ENCODE data around the gene SERPINA4.

Gene SERPINA4, protein sequence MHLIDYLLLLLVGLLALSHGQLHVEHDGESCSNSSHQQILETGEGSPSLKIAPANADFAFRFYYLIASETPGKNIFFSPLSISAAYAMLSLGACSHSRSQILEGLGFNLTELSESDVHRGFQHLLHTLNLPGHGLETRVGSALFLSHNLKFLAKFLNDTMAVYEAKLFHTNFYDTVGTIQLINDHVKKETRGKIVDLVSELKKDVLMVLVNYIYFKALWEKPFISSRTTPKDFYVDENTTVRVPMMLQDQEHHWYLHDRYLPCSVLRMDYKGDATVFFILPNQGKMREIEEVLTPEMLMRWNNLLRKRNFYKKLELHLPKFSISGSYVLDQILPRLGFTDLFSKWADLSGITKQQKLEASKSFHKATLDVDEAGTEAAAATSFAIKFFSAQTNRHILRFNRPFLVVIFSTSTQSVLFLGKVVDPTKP

DNA sequence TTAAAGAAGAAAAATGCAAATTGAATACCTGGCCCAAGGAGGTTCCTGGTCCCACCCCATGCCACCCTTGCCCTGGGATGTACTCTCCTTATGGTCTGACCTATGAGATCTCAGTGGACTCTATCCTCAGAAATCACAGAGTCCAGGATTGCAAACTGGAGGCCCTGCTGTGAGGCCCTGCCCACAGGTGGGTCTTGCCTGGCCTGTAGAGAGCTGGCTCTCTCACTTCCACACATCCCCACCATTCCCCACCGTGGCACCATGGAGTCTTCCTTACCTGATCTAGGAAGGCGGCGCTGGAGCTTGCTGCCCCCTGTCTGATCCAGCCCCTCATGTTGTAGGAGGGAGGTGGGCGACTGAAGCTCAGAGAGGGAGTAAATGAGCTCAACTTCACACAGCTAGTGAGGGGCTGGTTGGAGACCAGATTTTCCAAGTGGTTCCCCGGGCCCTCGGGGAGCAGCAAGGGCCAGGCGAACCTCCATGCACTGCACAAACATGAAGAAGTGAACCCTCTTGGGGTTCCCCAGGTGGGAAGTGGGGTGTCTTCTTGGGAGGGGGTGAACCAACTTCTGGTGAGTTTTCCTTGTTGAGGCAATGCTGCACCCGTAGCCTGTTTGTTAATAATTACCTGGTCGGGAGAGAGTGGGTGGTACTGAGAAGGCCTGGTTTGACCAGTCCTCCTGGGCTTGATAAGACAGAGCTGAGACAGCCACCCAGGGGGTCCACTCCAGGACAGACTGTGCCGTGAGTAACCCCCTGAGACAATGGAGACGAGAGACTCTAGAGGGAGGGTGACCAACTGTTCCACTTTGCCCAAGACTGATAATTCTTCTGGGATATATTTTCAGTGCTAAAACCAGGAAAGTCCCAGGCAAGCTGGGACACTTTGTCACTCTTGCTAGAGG lies at the start of gene SERPINA4:
Gene SERPINA4, plus strand, starts transcription at position 692 of the 905 bp plus-strand sequence. CDS start 2,041 bp downstream, outside the sequence.
- Histone ChIP-seq H3K27me3 (ENCODE audit: control insufficient read depth, insufficient read depth, low read length) (no peaks in the 10 kb centered on the region), H3K9ac (ENCODE audit: low read depth, low read length) (no peak within 1 kb of the TSS), H3K4me1 (ENCODE audit: control insufficient read depth, insufficient read depth, low read length) (no peaks in the 10 kb centered on the region), H3K9me3 (ENCODE audit: control insufficient read depth, insufficient read depth, low read length) (no peaks in the 10 kb centered on the region), H3K36me3 (ENCODE audit: control insufficient read depth, insufficient read depth, low read length) (no peaks in the 10 kb centered on the region), H3K4me3 (ENCODE audit: low read depth, low read length) (no peak within 1 kb of the TSS)

DNA sequence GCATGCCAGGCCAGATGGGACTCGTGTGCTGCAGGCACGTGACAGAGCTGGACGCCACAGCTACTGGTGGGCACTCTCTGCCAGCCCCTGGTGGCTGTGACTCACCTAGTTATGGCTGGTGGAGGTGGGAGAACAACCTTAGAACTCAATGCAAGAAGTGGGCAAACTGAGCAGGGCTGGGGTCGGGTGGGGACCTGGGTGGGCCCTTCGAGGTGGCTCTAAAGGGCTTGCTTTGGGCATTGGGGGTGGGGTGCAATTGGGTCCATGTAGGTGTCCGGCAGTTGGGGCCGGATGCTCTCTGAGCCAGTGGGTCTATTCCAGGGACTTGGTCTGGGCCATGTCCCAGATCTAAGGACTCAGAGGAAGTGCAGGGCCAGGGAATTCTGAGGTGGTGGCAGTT lies 46.9 kb upstream of the SERPINA4 start:
- Histone ChIP-seq H3K4me1 (ENCODE audit: control insufficient read depth, insufficient read depth, low read length) (no peaks in the 10 kb centered on the region), H3K27me3 (ENCODE audit: control insufficient read depth, insufficient read depth, low read length) (no peaks in the 10 kb centered on the region), H3K9ac (ENCODE audit: low read depth, low read length) (no peak overlapping the region)

DNA sequence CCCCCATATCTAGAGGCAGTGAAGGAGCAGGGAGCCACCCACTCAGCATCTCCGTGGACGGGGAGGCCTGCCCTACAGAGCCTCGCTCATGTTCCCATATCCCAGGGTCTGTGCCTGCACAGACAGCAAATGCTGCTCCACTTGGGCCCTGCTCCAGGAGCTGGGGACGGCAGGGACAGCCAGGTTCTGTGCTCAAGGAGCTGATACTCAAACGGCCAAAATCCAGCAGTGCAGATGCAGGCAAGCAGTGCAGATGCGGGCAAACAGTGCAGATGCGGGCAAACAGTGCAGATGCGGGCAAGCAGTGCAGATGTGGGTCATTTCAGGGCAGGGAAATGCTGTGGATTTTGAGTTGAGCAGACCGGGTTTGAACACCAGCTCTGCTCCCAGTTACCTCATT lies 45.8 kb upstream of the SERPINA4 start:
- Histone ChIP-seq H3K9ac (ENCODE audit: low read depth, low read length) (no peak overlapping the region), H3K4me3 (ENCODE audit: low read depth, low read length) (no peak overlapping the region), H3K9me3 (ENCODE audit: control insufficient read depth, insufficient read depth, low read length) (no peaks in the 10 kb centered on the region), H3K4me1 (ENCODE audit: control insufficient read depth, insufficient read depth, low read length) (no peaks in the 10 kb centered on the region), H3K36me3 (ENCODE audit: control insufficient read depth, insufficient read depth, low read length) (no peaks in the 10 kb centered on the region), H3K27me3 (ENCODE audit: control insufficient read depth, insufficient read depth, low read length) (no peaks in the 10 kb centered on the region)

More for the DNA sequence above, 46.9 kb upstream of the SERPINA4 start:
- no peaks in the 10 kb centered on the region for H3K9me3 ChIP-seq (ENCODE audit: control insufficient read depth, insufficient read depth, low read length)
- no peaks in the 10 kb centered on the region for H3K36me3 ChIP-seq (ENCODE audit: control insufficient read depth, insufficient read depth, low read length)
- H3K4me3 ChIP-seq (ENCODE audit: low read depth, low read length) = no peak overlapping the region

DNA sequence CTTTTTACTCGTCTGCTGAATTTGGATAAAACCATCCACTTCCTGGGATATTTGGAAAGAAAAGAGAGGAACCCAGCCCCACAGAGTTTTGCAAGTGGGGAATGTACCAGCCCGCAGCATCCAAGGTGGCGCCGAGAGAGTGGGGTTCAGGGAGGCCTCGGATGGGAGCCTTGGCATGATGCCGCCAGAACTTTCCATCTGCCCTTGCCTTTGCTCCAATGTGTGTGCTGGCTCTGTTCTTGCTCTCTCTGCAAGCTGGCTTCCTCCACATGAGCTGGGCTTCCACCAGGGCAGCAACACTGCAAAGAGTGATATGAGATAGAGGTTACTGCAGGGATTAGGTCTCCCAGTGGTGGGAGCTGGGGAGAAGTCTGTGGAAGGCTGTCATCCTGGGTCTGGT lies 45.4 kb upstream of the SERPINA4 start:
- Histone ChIP-seq H3K27me3 (ENCODE audit: control insufficient read depth, insufficient read depth, low read length) (no peaks in the 10 kb centered on the region), H3K36me3 (ENCODE audit: control insufficient read depth, insufficient read depth, low read length) (no peaks in the 10 kb centered on the region), H3K9ac (ENCODE audit: low read depth, low read length) (no peak overlapping the region), H3K4me1 (ENCODE audit: control insufficient read depth, insufficient read depth, low read length) (no peaks in the 10 kb centered on the region), H3K4me3 (ENCODE audit: low read depth, low read length) (no peak overlapping the region), H3K9me3 (ENCODE audit: control insufficient read depth, insufficient read depth, low read length) (no peaks in the 10 kb centered on the region)

DNA sequence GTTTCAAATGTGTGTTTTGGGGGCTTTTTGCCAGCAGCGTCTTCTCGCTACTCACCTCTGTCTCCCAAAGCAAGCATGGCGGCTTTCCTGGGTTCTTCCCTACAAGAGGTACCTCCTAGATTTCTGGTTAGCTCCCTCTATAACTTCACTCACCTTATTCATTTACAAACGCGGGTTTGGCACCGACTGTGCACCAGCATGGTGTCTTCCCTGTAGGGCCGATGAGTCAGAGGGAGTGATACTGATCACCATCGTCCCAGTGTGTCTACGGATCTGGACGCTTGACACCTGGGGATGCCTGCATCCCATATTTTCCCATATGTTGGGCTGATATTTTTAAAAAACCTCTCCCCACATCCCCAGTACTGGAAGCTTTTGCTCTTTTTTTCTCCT lies 44.0 kb upstream of the SERPINA4 start:
- Histone ChIP-seq H3K36me3 (ENCODE audit: control insufficient read depth, insufficient read depth, low read length) (no peaks in the 10 kb centered on the region), H3K9me3 (ENCODE audit: control insufficient read depth, insufficient read depth, low read length) (no peaks in the 10 kb centered on the region), H3K9ac (ENCODE audit: low read depth, low read length) (no peak overlapping the region), H3K27me3 (ENCODE audit: control insufficient read depth, insufficient read depth, low read length) (no peaks in the 10 kb centered on the region), H3K4me1 (ENCODE audit: control insufficient read depth, insufficient read depth, low read length) (no peaks in the 10 kb centered on the region), H3K4me3 (ENCODE audit: low read depth, low read length) (no peak overlapping the region)

DNA sequence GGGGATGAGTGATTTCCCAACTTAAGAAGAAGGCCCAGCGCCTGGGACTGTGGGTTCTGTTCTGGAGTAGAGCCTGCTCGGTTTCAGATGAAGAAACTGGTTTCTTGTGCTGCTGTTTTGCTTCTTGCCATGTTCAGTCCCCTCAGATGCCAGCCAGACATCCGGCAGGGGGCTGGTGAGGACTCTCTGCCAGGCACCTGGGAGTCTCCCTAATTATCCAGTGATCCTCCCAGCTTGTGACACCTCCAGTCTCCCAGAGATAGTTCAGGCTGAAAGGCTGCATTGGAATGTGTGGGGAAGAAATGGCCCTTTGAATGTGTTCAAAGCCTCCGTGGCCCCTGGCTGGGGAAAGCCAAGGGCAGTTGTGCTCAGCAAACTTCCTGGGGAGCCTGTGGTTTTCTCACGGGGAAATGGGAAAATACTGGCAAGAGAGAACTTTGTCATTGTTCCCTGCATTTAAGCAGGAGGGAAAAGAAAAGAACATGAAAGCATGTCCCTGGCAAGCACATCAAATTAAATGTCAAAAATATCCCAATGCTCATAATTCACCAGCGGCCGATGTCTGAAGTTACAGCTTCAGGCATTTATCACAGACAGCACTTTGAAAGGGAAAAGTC lies 43.5 kb upstream of the SERPINA4 start:
- H3K4me3 ChIP-seq (ENCODE audit: low read depth, low read length) = no peak overlapping the region
- no peaks in the 10 kb centered on the region for H3K9me3 ChIP-seq (ENCODE audit: control insufficient read depth, insufficient read depth, low read length)
- H3K27me3 ChIP-seq (ENCODE audit: control insufficient read depth, insufficient read depth, low read length) = no peaks in the 10 kb centered on the region
- H3K4me1 ChIP-seq (ENCODE audit: control insufficient read depth, insufficient read depth, low read length) = no peaks in the 10 kb centered on the region
- H3K9ac ChIP-seq (ENCODE audit: low read depth, low read length) = no peak overlapping the region
- no peaks in the 10 kb centered on the region for H3K36me3 ChIP-seq (ENCODE audit: control insufficient read depth, insufficient read depth, low read length)

DNA sequence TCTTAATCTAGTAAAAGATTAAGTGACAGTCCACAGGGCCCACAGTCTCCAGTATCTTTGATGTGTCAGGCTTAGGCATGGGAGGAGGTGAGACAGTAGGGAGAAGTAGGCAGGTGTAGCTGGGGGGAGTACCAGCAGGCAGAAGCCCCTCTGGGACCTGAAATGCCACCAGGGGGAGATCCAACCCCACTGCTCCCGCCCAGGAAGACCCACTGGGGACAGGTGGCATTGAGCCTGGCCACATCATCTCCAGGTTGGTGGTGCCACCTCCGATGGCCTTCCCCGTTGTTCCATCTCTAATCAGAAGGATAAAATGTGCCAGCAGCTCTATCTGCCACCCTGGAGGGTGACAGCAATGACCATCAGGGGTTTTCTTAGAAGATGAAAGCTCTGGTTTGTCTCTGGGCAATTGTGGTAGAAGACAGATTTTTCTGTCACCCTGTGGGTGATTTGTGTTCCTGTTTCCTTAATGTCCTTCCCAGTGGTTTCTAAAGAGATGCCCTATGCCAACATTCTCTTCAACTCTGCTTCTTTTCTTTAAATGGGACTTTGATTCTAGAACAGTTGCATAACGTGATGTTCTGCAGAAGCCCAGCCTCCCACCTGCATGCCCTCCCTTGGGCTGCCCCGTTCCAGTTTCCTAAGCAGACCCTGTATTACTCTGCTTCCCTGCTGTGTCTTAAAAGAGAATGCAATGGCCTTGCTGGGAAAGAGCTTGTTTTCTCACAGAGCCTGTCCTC lies 39.7 kb upstream of the SERPINA4 start:
- H3K4me1 ChIP-seq (ENCODE audit: control insufficient read depth, insufficient read depth, low read length) = no peaks in the 10 kb centered on the region
- no peaks in the 10 kb centered on the region for H3K9me3 ChIP-seq (ENCODE audit: control insufficient read depth, insufficient read depth, low read length)
- no peaks in the 10 kb centered on the region for H3K36me3 ChIP-seq (ENCODE audit: control insufficient read depth, insufficient read depth, low read length)
- H3K9ac ChIP-seq (ENCODE audit: low read depth, low read length) = no peak overlapping the region
- no peaks in the 10 kb centered on the region for H3K27me3 ChIP-seq (ENCODE audit: control insufficient read depth, insufficient read depth, low read length)
- H3K4me3 ChIP-seq (ENCODE audit: low read depth, low read length) = no peak overlapping the region

DNA sequence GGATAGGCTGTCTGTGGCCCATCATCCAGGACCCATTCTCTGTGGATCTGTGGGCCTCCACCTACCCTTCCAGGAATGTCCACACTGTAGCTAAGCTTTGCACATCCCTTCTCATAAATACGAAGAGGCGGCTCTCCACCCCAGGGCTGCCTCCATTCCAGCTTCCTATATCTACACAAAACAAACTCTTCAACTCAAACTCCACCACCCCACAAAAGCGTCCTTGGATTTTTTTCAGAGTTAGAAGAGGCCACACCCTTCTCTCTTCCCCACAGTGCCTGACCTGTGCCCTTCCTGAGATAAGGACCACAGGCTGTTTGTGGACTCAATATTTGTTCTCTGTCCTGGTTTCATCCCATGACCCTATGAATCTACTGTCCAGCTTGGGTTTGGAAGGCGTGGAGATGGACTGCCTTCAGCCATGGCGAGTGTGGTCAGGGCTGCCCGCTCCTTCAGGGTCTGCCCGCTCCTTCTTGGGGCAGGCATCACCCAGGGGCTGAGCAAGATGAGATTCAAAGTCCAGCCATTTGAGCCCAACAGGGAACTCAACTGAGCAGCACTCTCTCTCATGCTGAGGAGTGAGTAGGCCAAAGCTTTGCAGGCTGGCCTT lies 39.0 kb upstream of the SERPINA4 start:
- no peak overlapping the region for H3K9ac ChIP-seq (ENCODE audit: low read depth, low read length)
- H3K36me3 ChIP-seq (ENCODE audit: control insufficient read depth, insufficient read depth, low read length) = no peaks in the 10 kb centered on the region
- no peaks in the 10 kb centered on the region for H3K4me1 ChIP-seq (ENCODE audit: control insufficient read depth, insufficient read depth, low read length)
- H3K4me3 ChIP-seq (ENCODE audit: low read depth, low read length) = no peak overlapping the region
- no peaks in the 10 kb centered on the region for H3K9me3 ChIP-seq (ENCODE audit: control insufficient read depth, insufficient read depth, low read length)
- no peaks in the 10 kb centered on the region for H3K27me3 ChIP-seq (ENCODE audit: control insufficient read depth, insufficient read depth, low read length)

DNA sequence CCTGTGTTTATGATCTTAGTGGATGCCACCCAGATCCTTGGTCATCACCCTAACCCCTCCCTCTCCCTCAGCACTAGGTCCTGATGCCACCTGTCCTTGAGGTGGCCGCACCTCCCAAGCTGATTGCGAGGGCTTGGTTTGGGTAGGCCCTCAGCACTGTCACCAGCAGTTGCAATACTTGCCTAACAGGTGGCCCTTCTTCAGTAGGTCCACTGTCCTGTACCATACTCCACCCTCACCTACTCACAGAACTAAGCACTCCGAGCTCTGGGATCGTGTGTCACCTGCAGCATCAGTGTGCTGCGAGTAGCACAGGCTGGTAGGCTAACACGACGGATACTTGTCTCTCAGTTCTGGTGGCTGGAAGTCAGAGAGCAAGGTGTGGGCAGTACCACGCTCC lies 38.0 kb upstream of the SERPINA4 start:
- Histone ChIP-seq H3K4me3 (ENCODE audit: low read depth, low read length) (no peak overlapping the region), H3K36me3 (ENCODE audit: control insufficient read depth, insufficient read depth, low read length) (no peaks in the 10 kb centered on the region), H3K4me1 (ENCODE audit: control insufficient read depth, insufficient read depth, low read length) (no peaks in the 10 kb centered on the region), H3K9ac (ENCODE audit: low read depth, low read length) (no peak overlapping the region), H3K27me3 (ENCODE audit: control insufficient read depth, insufficient read depth, low read length) (no peaks in the 10 kb centered on the region), H3K9me3 (ENCODE audit: control insufficient read depth, insufficient read depth, low read length) (no peaks in the 10 kb centered on the region)

DNA sequence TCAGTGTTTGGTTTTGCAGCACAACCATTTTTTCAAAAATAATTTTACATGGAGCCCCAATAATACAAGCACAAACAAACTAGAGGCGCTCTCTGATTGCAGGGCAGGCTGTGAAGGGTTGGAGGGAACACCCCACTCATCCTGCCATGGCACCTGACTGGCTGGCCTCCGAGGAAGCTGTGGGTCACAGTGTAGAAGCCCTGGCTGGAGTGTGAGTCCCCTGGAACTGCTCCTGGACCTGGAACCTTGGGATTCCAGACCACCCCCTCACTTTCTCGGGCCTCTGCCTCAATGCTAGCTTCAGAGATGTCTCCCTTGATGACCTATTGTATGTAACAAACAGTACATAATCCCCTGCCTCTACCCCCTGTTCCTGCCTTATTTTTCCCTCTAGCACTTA lies 37.1 kb upstream of the SERPINA4 start:
- Histone ChIP-seq H3K4me1 (ENCODE audit: control insufficient read depth, insufficient read depth, low read length) (no peaks in the 10 kb centered on the region), H3K4me3 (ENCODE audit: low read depth, low read length) (no peak overlapping the region), H3K27me3 (ENCODE audit: control insufficient read depth, insufficient read depth, low read length) (no peaks in the 10 kb centered on the region), H3K9me3 (ENCODE audit: control insufficient read depth, insufficient read depth, low read length) (no peaks in the 10 kb centered on the region), H3K36me3 (ENCODE audit: control insufficient read depth, insufficient read depth, low read length) (no peaks in the 10 kb centered on the region), H3K9ac (ENCODE audit: low read depth, low read length) (no peak overlapping the region)

DNA sequence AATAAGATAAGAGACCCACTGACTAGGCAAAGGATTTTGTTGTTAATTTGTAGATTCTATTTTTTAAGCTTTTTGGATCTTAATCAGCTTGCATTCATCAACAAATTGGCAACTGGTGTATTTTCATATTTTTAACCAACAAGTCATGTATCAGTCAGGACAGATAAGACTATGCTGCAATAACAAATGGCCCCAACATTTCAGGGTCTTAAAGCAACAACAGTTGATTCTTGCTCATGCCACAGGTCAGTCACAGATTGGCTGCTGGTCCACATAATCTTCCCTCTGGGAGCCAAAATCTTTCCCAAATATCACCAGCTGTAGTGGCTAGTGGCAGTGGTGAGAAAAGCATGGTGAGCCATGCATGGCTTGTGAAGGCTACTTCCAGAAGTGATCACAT lies 30.1 kb upstream of the SERPINA4 start:
- Histone ChIP-seq H3K9ac (ENCODE audit: low read depth, low read length) (no peak overlapping the region), H3K9me3 (ENCODE audit: control insufficient read depth, insufficient read depth, low read length) (no peaks in the 10 kb centered on the region), H3K36me3 (ENCODE audit: control insufficient read depth, insufficient read depth, low read length) (no peaks in the 10 kb centered on the region), H3K27me3 (ENCODE audit: control insufficient read depth, insufficient read depth, low read length) (no peaks in the 10 kb centered on the region), H3K4me3 (ENCODE audit: low read depth, low read length) (no peak overlapping the region), H3K4me1 (ENCODE audit: control insufficient read depth, insufficient read depth, low read length) (no peaks in the 10 kb centered on the region)
